SU-DHL-6 (cell line): Measurements from ENCODE around the gene PIEZO1.
"Not testable (repeated sequence)": the region's sequence is repeated elsewhere in the genome, so short reads cannot be mapped to it uniquely, and the experiment has no call there.

Source experiments
- H2AFZ ChIP-seq: fragments of 200-600 bp; sonication (generic); 2 replicates; pipeline ENCODE4 v1.6.1; 2014; ENCODE audit warnings: low read depth, mild to moderate bottlenecking, moderate library complexity, mixed read lengths, antibody characterized with exemption, low read length; ENCODE audit not compliant: severe bottlenecking
- H3F3A ChIP-seq: fragments of 200-600 bp; shearing (Covaris generic); 2 replicates; pipeline ENCODE4 v1.6.0; 2016; ENCODE audit warnings: antibody characterized with exemption, mild to moderate bottlenecking; ENCODE audit not compliant: insufficient read depth
- H3K27ac ChIP-seq: fragments of 200-600 bp; sonication (generic); 2 replicates; pipeline ENCODE4 v1.5.1; 2016; ENCODE audit warnings: low read depth, mild to moderate bottlenecking, low read length, moderate library complexity, mixed read lengths
- H3K27me3 ChIP-seq: fragments of 200-600 bp; sonication (generic), shearing (Covaris generic); 2 replicates; pipeline ENCODE4 v1.6.0; 2014; ENCODE audit warnings: mild to moderate bottlenecking, low read length
- H3K36me3 ChIP-seq: fragments of 200-600 bp; sonication (generic); 2 replicates; pipeline ENCODE4 v1.6.1; 2014; ENCODE audit warnings: mild to moderate bottlenecking, low read length, mixed read lengths
- H3K4me2 ChIP-seq: fragments of 300-600, 200-600 bp; shearing (Covaris generic), sonication (generic); 2 replicates; pipeline ENCODE4 v1.6.0; 2014; ENCODE audit warnings: low read length, low read depth, mild to moderate bottlenecking; ENCODE audit not compliant: poor library complexity, severe bottlenecking
- H3K4me3 ChIP-seq: fragments of 200-600 bp; sonication (generic); 2 replicates; pipeline ENCODE4 v1.5.1; 2014; ENCODE audit warnings: antibody characterized with exemption, low read length, mild to moderate bottlenecking, mixed read lengths; ENCODE audit not compliant: insufficient read depth, poor library complexity, severe bottlenecking
- H3K79me2 ChIP-seq: fragments of 200-600 bp; sonication (generic); 2 replicates; pipeline ENCODE4 v1.6.1; 2014; ENCODE audit warnings: mild to moderate bottlenecking, low read length, moderate library complexity; ENCODE audit not compliant: insufficient read depth
- H3K9ac ChIP-seq: fragments of 200-600 bp; sonication (generic); 2 replicates; pipeline ENCODE4 v1.7.0; 2014; ENCODE audit warnings: mild to moderate bottlenecking, low read length
- H3K9me2 ChIP-seq: fragments of 200-600 bp; sonication (generic); replicated peaks from 2 replicates; pipeline ENCODE4 v1.6.1; 2014; ENCODE audit warnings: low read length; ENCODE audit not compliant: insufficient read depth
- H3K9me3 ChIP-seq: fragments of 200-600 bp; sonication (generic); 2 replicates; pipeline ENCODE4 v1.6.1; 2014; ENCODE audit warnings: low read length, mixed read lengths; ENCODE audit not compliant: insufficient read depth
- H4K20me1 ChIP-seq: fragments of 200-600 bp; sonication (generic); 2 replicates; pipeline ENCODE4 v1.6.1; 2014; ENCODE audit warnings: low read depth, mild to moderate bottlenecking, antibody characterized with exemption, low read length, moderate library complexity, mixed read lengths
- CTCF ChIP-seq: fragments of 200-600 bp; sonication (generic); IDR thresholded peaks from one replicate; pipeline ENCODE4 v1.5.1; 2017; ENCODE audit warnings: antibody characterized with exemption, mild to moderate bottlenecking, low read length, moderate library complexity; ENCODE audit not compliant: insufficient read depth, poor library complexity, severe bottlenecking
- EZH2phosphoT487 ChIP-seq: fragments of 200-600 bp; sonication (generic), shearing (Covaris generic); conservative IDR thresholded peaks from 2 replicates; pipeline ENCODE4 v1.6.1; 2018; ENCODE audit warnings: mild to moderate bottlenecking, antibody characterized with exemption, low read length, moderate library complexity, mixed read lengths

Gene PIEZO1

GRCh38 chr16:88772871-88773811 is 11.9 kb downstream of the PIEZO1 start:
- H3K27ac ChIP-seq: no peak overlapping the region
- H3K9me2 ChIP-seq: no peaks in the 10 kb centered on the region
- no peaks in the 10 kb centered on the region for H3F3A ChIP-seq

GRCh38 chr16:88771781-88772180 is 13.2 kb downstream of the PIEZO1 start:
- H3K36me3 ChIP-seq, H3K27ac ChIP-seq, H3K4me2 ChIP-seq, H3K9me3 ChIP-seq, H2AFZ ChIP-seq, H3K79me2 ChIP-seq, H3F3A ChIP-seq, H3K9me2 ChIP-seq, H3K4me3 ChIP-seq, H3K9ac ChIP-seq, H3K27me3 ChIP-seq, H4K20me1 ChIP-seq: not testable (repeated sequence)

More at GRCh38 chr16:88772871-88773811, 11.9 kb downstream of the PIEZO1 start:
- H3K9ac ChIP-seq: no peak overlapping the region
- no peaks in the 10 kb centered on the region for H3K9me3 ChIP-seq
- H3K79me2 ChIP-seq: no peaks in the 10 kb centered on the region
- no peaks in the 10 kb centered on the region for H3K36me3 ChIP-seq
- H3K4me3 ChIP-seq: no peak overlapping the region
- no peaks in the 10 kb centered on the region for H4K20me1 ChIP-seq
- H3K27me3 ChIP-seq: no peaks in the 10 kb centered on the region
- TF ChIP-seq CTCF: no peak
- no peak for TF ChIP-seq EZH2phosphoT487
- H2AFZ ChIP-seq: no peak overlapping the region
- no peak overlapping the region for H3K4me2 ChIP-seq

GRCh38 chr16:88771294-88771772 is 13.7 kb downstream of the PIEZO1 start:
- no peaks in the 10 kb centered on the region for H3K27me3 ChIP-seq
- no peak overlapping the region for H3K4me3 ChIP-seq
- H2AFZ ChIP-seq: no peak overlapping the region
- H3K27ac ChIP-seq: no peak overlapping the region
- H4K20me1 ChIP-seq: no peaks in the 10 kb centered on the region
- no peak for TF ChIP-seq CTCF
- no peak for TF ChIP-seq EZH2phosphoT487
- H3K36me3 ChIP-seq: no peaks in the 10 kb centered on the region
- H3K9ac ChIP-seq: no peak overlapping the region
- H3K9me2 ChIP-seq: no peaks in the 10 kb centered on the region
- no peak overlapping the region for H3K4me2 ChIP-seq
- no peaks in the 10 kb centered on the region for H3K9me3 ChIP-seq
- no peaks in the 10 kb centered on the region for H3K79me2 ChIP-seq
- no peaks in the 10 kb centered on the region for H3F3A ChIP-seq
